Gastroesophageal sphincter (tissue), 3 donors: ENCODE results near the gene ATXN7.

Experiments
- POLR2A ChIP-seq, 2 donors: fragments of 450-650 bp; IDR thresholded peaks; one replicate each; pipeline ENCODE4 v1.6.1; 2017; ENCODE audit warnings: antibody characterized with exemption in 2 of 2, mild to moderate bottlenecking in 2 of 2, moderate library complexity in 1 of 2
- POLR2AphosphoS5 ChIP-seq: sonication (generic); formaldehyde crosslinking; IDR thresholded peaks from one replicate; pipeline ENCODE4 v1.6.1; 2017; ENCODE audit warnings: antibody characterized with exemption
- TF ChIP-seq, protein P1 (sequence below), 4 experiments: fragments of 200-600 bp in 2 of 4; fragments of 450-650 bp in 2 of 4; sonication (generic) in 1 of 4; IDR thresholded peaks; one replicate each; pipeline ENCODE4 v1.5.1; 2017 to 2019; ENCODE audit warnings: antibody characterized with exemption in 4 of 4, mild to moderate bottlenecking in 2 of 4, moderate library complexity in 2 of 4

DNA sequence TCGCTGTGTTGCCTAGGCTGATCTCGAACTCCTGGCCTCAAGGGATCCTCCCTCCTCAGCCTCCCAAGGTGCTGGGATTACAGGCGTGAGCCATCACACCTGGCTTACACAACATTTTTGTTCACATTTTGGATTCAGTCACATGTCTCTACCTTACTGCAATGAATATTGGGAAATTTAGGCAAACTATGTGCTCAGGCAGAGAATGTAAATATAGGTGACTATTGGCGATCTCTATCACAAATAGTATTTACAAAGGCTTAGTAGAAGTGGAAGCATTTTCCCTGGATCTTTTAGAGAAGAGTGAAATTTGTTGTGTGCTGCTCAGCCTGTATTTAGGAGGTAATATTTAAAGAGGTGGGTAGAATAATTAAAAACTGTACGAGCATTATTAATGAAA, 27.9 kb downstream of the ATXN7 start:
- TF ChIP-seq POLR2A (IDR thresholded peaks at IDR 0.05): no peak
- TF ChIP-seq, protein P1, sequence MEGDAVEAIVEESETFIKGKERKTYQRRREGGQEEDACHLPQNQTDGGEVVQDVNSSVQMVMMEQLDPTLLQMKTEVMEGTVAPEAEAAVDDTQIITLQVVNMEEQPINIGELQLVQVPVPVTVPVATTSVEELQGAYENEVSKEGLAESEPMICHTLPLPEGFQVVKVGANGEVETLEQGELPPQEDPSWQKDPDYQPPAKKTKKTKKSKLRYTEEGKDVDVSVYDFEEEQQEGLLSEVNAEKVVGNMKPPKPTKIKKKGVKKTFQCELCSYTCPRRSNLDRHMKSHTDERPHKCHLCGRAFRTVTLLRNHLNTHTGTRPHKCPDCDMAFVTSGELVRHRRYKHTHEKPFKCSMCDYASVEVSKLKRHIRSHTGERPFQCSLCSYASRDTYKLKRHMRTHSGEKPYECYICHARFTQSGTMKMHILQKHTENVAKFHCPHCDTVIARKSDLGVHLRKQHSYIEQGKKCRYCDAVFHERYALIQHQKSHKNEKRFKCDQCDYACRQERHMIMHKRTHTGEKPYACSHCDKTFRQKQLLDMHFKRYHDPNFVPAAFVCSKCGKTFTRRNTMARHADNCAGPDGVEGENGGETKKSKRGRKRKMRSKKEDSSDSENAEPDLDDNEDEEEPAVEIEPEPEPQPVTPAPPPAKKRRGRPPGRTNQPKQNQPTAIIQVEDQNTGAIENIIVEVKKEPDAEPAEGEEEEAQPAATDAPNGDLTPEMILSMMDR (IDR thresholded peaks at IDR 0.05): no peak
- TF ChIP-seq POLR2AphosphoS5: no peak
